NB4 (cell line): ENCODE data around the gene AAR2.

Source experiments
- DNase-seq: peaks from one replicate; pipeline ENCODE4 v3.0.0; 2010; ENCODE audit warnings: low read depth
- H3K4me3 ChIP-seq: one replicate; pipeline ENCODE4 v1.5.1; 2011; ENCODE audit warnings: mild to moderate bottlenecking, low read depth, low read length, moderate library complexity
- MYC ChIP-seq: IDR thresholded peaks from 2 replicates; pipeline ENCODE4 v1.6.1; 2011; ENCODE audit warnings: low read depth, low read length
- POLR2A ChIP-seq: IDR thresholded peaks from 2 replicates; pipeline ENCODE4 v1.6.1; 2011; ENCODE audit warnings: mild to moderate bottlenecking; ENCODE audit not compliant: insufficient read length; ENCODE audit errors: extremely low read depth
- TF ChIP-seq, protein P1 (sequence below): IDR thresholded peaks from 2 replicates; pipeline ENCODE4 v1.6.1; 2011; ENCODE audit warnings: low read depth, low read length
- TF ChIP-seq, protein P2 (sequence below): IDR thresholded peaks from one replicate; pipeline ENCODE4 v1.5.1; 2012; ENCODE audit warnings: low read depth, low read length

AAR2 gene

DNA sequence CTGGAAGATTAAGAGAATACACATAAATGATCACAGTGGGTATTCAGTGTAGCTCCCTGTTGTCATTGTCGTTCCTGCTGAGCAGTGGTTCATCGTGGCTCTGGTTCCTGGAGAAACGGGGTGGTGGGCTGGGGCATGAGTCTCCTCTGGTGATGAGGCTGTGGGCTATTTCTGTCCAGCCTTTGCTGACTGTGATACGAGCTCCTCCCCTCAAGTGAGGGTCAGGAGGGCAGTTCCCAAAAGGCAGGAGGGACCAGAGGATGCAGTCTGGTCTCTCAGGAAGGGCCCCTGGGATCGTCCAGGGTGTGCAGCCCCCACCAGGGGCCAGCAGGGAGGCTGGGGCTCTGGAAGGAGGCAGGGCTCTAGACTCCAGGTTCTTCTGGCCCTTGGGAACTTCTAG lies 38.7 kb downstream of the AAR2 start:
- DNase-seq = no peak
- H3K4me3 ChIP-seq = no peak overlapping the region
- no peak for TF ChIP-seq MYC
- TF ChIP-seq, protein P1, sequence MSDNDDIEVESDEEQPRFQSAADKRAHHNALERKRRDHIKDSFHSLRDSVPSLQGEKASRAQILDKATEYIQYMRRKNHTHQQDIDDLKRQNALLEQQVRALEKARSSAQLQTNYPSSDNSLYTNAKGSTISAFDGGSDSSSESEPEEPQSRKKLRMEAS = no peak
- TF ChIP-seq, protein P2, sequence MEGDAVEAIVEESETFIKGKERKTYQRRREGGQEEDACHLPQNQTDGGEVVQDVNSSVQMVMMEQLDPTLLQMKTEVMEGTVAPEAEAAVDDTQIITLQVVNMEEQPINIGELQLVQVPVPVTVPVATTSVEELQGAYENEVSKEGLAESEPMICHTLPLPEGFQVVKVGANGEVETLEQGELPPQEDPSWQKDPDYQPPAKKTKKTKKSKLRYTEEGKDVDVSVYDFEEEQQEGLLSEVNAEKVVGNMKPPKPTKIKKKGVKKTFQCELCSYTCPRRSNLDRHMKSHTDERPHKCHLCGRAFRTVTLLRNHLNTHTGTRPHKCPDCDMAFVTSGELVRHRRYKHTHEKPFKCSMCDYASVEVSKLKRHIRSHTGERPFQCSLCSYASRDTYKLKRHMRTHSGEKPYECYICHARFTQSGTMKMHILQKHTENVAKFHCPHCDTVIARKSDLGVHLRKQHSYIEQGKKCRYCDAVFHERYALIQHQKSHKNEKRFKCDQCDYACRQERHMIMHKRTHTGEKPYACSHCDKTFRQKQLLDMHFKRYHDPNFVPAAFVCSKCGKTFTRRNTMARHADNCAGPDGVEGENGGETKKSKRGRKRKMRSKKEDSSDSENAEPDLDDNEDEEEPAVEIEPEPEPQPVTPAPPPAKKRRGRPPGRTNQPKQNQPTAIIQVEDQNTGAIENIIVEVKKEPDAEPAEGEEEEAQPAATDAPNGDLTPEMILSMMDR = no peak
- TF ChIP-seq POLR2A = no peak

DNA sequence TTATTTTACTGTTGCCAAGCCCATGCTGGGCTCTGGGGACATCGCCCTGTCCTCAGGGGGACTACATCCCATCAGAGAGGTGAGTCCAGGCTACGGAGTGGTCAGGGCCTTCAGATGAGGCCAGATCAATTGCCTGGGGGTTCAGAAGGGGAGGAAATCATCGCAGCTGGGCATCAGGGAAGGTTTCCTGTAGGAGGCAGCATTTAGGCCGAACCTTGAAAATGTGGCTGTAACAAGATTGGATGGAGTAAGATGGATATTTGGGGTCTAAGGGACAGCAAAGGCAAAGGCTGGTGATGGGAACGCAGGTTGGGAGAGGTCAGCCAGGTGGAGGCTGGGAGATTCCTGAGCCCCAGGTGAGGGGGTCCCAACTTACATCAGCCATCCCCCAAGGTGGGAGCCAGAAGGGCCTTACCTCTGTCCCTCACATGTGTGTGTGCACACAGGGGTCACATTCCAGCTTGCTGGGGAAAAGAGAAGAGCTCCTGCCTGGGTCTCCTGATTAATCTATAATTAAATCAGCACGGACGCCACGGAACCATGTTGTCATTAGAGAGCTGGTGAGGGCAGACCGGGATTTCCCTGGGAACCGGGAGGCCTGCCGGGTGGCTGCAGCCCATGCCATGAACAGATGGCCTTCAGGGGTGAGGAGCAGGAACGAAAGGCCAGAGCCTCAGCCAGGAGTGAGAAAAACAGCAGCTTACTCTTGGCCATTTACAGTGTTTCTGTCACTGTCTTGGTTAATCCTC lies 39.3 kb downstream of the AAR2 start:
- DNase-seq = no peak
- TF ChIP-seq, protein P1 = no peak
- TF ChIP-seq, protein P2 = no peak
- no peak for TF ChIP-seq POLR2A
- no peak for TF ChIP-seq MYC
- H3K4me3 ChIP-seq = no peak overlapping the region

DNA sequence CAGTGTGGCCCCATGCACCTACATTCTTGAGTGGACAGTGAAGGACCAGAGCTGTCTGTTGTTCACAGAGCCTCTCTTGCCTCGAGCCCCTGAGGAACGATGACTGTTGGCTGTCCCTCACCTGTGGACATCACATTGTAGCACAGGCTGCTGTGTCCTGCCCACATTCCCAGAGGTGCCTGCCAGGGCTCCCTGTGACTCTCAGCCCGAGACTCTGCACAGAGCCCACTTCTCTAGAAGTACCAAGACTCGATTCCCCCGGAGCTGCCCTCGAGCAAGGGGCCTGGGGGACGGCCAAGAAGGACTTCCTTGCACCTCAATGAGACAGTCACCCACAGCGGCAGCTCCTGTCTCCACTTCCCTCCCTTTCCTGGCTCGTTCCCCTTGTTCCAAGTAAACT lies 41.3 kb downstream of the AAR2 start:
- no peak for DNase-seq
- TF ChIP-seq MYC = no peak
- no peak for TF ChIP-seq POLR2A
- TF ChIP-seq, protein P1 = no peak
- TF ChIP-seq, protein P2 = no peak
- H3K4me3 ChIP-seq = no peak overlapping the region

DNA sequence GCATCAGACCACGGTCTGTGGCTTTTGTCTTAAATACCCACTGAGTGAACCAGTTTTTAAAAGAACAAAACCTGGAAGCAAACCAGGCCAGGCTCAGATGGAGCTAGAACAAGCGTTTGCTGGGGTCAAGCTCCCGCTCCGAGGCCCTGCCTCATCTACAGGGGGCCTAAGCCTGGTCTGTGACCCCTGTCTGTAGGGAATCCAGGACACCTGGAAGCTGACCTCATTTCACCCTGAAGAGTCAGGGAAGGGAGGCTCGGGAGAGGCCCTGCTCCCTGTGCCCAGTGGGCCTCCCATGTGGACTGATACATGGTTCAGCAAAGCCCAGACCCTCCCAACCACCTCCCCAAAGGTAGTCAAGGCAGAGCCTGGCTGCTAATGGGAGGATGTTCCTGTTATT lies 43.1 kb downstream of the AAR2 start:
- no peak overlapping the region for H3K4me3 ChIP-seq
- DNase-seq = no peak
- TF ChIP-seq, protein P1 = no peak
- TF ChIP-seq POLR2A = no peak
- TF ChIP-seq, protein P2 = no peak
- TF ChIP-seq MYC = no peak

DNA sequence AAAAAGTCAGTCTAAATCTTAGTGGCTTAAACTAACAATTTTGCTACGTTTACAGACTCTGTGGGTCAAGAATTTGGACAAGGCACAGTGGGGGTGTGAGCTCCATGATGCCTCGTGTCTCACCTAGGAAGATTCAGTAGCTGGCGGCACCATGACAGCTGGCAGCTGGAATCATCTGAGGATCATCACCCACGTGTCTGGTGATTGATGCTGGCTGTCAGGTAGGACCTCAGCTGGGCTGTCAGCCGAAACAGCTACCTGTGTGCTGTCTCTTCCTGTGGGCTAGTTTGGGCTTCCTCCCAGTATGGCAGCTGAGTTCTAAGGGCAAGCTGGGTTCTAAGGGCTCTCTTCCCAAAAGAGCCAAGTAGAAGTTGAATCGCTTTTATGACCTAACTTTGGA lies 43.5 kb downstream of the AAR2 start:
- no peak overlapping the region for H3K4me3 ChIP-seq
- no peak for TF ChIP-seq POLR2A
- no peak for DNase-seq

DNA sequence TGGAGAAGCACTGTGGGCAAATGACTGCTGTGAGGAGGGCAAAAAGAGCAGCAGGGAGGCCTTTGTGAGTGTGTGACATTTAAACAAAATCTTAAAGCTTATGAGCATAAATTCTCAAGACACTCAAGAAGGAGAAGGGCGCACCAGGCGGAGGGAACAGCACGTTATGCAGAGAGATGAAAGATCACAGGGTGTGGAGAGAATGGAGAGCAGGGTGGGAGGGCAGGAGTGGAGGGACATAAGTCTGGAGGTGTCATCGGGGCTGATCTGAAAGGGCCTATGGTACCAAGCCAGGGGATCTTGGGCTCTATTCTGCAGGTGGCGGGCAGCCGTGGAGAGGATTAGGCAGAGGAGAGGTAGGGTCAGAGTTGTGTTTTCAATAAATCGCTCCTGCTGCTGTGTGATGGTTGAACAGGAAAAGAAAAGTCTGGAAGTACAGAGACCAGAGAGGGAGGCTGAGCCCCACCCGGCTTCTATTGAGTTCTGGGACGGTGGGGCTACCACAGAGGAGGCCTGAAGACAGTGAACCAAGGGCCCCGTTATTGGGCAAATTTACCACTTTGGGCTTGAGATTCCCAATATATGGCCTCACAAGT lies 45.6 kb downstream of the AAR2 start:
- TF ChIP-seq POLR2A (no peak), MYC (no peak)
- TF ChIP-seq, protein P1 = no peak
- TF ChIP-seq, protein P2 = no peak
- H3K4me3 ChIP-seq = no peak overlapping the region
- DNase-seq = no peak
